Nucleus accumbens (tissue), 56 donors: ENCODE measurements around the gene LUZP1.

ENCODE experiments used
- DNase-seq, 56 donors: peaks; one replicate each; lab custom pipeline; 2025; lab: John Stamatoyannopoulos, UW

LUZP1 gene

DNA sequence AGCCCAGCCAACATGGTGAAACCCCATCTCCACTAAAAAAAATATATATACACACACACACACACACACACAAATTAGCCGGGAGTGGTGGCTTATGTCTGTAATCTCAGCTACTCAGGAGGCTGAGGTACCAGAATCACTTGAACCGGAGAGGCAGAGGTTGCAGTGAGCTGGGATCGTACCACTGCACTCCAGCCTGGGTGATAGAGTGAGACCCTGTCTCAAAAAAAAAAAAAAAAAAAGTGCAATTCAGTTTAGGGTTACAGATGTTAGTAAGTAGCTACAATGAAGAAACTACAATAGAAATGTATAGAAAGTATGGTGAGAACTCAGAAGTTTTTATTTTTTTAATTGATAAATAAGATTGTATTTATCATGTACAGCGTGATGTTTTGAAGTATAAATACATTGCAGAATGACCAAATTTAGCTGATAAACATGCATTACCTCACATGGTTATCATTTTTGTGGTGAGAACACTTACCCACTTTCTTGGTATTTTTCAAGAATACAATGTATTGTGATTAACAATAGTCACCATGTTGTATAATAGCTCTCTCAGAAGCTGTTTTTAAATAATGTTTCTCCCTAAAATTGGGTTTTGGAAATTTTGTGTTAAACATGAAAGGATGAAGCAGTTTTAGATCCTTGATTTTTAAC lies 131.4 kb downstream of the LUZP1 start:
- DNase-seq: no peak

DNA sequence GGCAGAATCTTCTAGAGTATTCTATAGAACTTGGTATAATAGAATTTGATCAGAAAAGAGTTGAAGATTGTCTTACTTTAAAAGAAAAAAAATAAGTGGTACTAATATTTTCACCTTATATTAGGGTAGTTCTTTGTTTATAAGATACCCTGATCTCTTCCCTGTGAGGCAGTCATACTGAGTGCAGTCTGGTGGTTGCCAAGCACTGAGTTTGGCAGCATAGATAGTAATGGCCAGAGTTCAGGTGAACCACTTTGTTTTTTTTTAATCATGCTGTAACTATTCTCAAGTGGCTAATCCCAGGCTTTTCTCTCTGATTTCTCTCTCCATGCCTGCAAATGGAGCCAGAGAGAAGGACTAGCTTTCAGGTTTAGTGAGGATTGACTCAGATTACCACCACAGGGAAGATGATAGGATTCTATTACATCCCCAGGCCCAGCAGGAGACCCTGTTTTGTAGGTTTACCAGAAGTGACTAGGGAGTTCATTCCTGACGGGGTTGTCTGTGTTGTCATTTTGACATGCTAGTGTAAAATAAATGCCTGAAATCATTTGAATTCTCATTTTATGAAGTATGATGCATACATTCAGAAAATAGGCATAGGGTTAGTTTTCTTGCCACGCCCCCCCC lies 132.7 kb downstream of the LUZP1 start:
- DNase-seq: no peak
